Neuronal stem cell (in vitro differentiated cells): ENCODE results near the gene IFIT5.

ENCODE experiments used
- DNase-seq: peaks from one replicate; pipeline ENCODE4 v3.0.0-alpha.2; 2013; ENCODE audit warnings: low spot score
- H2AFZ ChIP-seq: one replicate; pipeline ENCODE4 v1.6.1; 2013; ENCODE audit warnings: mild to moderate bottlenecking, low read length, inconsistent platforms
- H2AK5ac ChIP-seq: 2 replicates; pipeline ENCODE4 v1.6.1; 2013; ENCODE audit warnings: low read depth, mild to moderate bottlenecking, inconsistent platforms, low read length, moderate library complexity, mixed read lengths
- H2BK120ac ChIP-seq: 2 replicates; pipeline ENCODE4 v1.6.1; 2013; ENCODE audit warnings: low read depth, mild to moderate bottlenecking, inconsistent platforms, low read length, moderate library complexity, mixed read lengths
- H2BK12ac ChIP-seq: one replicate; pipeline ENCODE4 v1.6.1; 2013; ENCODE audit warnings: low read length, inconsistent platforms
- H2BK15ac ChIP-seq: 2 replicates; pipeline ENCODE4 v1.6.1; 2013; ENCODE audit warnings: mild to moderate bottlenecking, low read length, inconsistent platforms, mixed read lengths
- H2BK5ac ChIP-seq: one replicate; pipeline ENCODE4 v1.6.1; 2013; ENCODE audit warnings: inconsistent platforms, mild to moderate bottlenecking, low read length, moderate library complexity
- H3K14ac ChIP-seq: one replicate; pipeline ENCODE4 v1.6.1; 2013; ENCODE audit warnings: low read length, inconsistent platforms
- H3K18ac ChIP-seq: 2 replicates; pipeline ENCODE4 v1.6.1; 2013; ENCODE audit warnings: low read length, inconsistent platforms
- H3K23ac ChIP-seq: 2 replicates; pipeline ENCODE4 v1.6.1; 2013; ENCODE audit warnings: low read depth, mild to moderate bottlenecking, mixed read lengths, low read length, inconsistent platforms; ENCODE audit not compliant: poor library complexity
- H3K27ac ChIP-seq: replicated peaks from 3 replicates; pipeline ENCODE4 v1.5.1; 2013; ENCODE audit warnings: low read length, inconsistent platforms
- H3K27me3 ChIP-seq, 3 experiments: 2 replicates each; pipeline ENCODE4 v1.6.1; 2013; ENCODE audit warnings: low read length in 3 of 3, mild to moderate bottlenecking in 2 of 3, inconsistent platforms in 1 of 3, low read depth in 1 of 3, mixed read lengths in 1 of 3, moderate library complexity in 1 of 3; ENCODE audit not compliant: control insufficient read depth in 3 of 3, insufficient read depth in 3 of 3
- H3K36me3 ChIP-seq, 2 donors: replicated peaks in 1 of 2; 2 replicates each; pipeline ENCODE4 v1.6.1; 2013; ENCODE audit warnings: low read length in 2 of 2; ENCODE audit not compliant: control insufficient read depth in 2 of 2, insufficient read depth in 2 of 2
- H3K4ac ChIP-seq: 2 replicates; pipeline ENCODE4 v1.6.1; 2013; ENCODE audit warnings: inconsistent platforms, mild to moderate bottlenecking, low read length, moderate library complexity
- H3K4me1 ChIP-seq, 2 donors: 1 replicate in 1 of 2; 2 replicates in 1 of 2; pipeline ENCODE4 v1.6.1; 2013; ENCODE audit warnings: low read length in 2 of 2, low read depth in 1 of 2; ENCODE audit not compliant: control insufficient read depth in 2 of 2, insufficient read depth in 1 of 2
- H3K4me2 ChIP-seq: one replicate; pipeline ENCODE4 v1.6.1; 2013; ENCODE audit warnings: mild to moderate bottlenecking, low read length, inconsistent platforms; ENCODE audit not compliant: insufficient read depth, poor library complexity, severe bottlenecking
- H3K4me3 ChIP-seq, 2 donors: 2 replicates each; pipeline ENCODE4 v1.5.1; 2013; ENCODE audit warnings: low read length in 2 of 2, mild to moderate bottlenecking in 2 of 2, inconsistent platforms in 1 of 2, moderate library complexity in 1 of 2
- H3K79me1 ChIP-seq: one replicate; pipeline ENCODE4 v1.6.1; 2013; ENCODE audit warnings: low read depth, mild to moderate bottlenecking, inconsistent platforms, low read length, moderate library complexity
- H3K9ac ChIP-seq: one replicate; pipeline ENCODE4 v1.6.1; 2013; ENCODE audit warnings: mild to moderate bottlenecking, low read depth, low read length, inconsistent platforms; ENCODE audit not compliant: poor library complexity
- H3K9me3 ChIP-seq, 2 donors: replicated peaks in 1 of 2; 2 replicates each; pipeline versions ENCODE3 to v1.6.1; 2013; ENCODE audit warnings: low read length in 2 of 2, mild to moderate bottlenecking in 2 of 2, inconsistent platforms in 1 of 2, low read depth in 1 of 2, mixed read lengths in 1 of 2, moderate library complexity in 1 of 2; ENCODE audit not compliant: control insufficient read depth in 2 of 2, insufficient read depth in 1 of 2
- H4K8ac ChIP-seq: one replicate; pipeline ENCODE4 v1.6.1; 2013; ENCODE audit warnings: low read depth, mild to moderate bottlenecking, inconsistent platforms, low read length, moderate library complexity
- H4K91ac ChIP-seq: one replicate; pipeline ENCODE4 v1.6.1; 2013; ENCODE audit warnings: low read length, low read depth, mild to moderate bottlenecking, inconsistent platforms; ENCODE audit not compliant: poor library complexity
- WGBS, 2 donors: extraction: QIAGEN DNeasy Blood & Tissue Kit; methylation state at CpG; one replicate each; pipeline ENCODE4 v1.1.7; 2013; ENCODE audit warnings: missing lambda C conversion rate in 2 of 2, mixed read lengths in 1 of 2; ENCODE audit not compliant: insufficient read length in 2 of 2, insufficient replicate concordance in 1 of 2; ENCODE audit errors: extremely low coverage in 2 of 2; 5-methylcytosine and 5-hydroxymethylcytosine counted together

Gene IFIT5

DNA sequence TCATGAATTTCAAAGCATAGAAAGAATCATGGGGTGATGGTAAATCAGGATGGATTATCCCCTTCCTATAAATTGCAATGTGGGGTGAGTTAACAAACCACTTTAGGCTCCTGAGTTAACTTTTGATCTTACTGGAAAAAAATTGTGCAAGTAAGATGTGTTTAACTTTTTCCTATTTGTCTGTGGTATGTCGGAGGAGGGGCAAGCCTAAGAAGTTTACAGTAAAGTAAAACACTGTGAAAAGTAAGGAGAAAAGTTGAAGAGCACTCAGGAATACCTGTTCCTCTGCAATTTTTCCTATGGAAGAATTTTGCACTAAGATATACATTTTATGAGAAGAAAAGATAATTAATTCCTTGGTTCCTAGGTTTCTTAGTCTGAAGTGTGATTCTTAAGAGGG is 44.4 kb downstream of the IFIT5 start:
- no CpG with 5 or more reads among the region's 1 CpG for WGBS, 2 donors

DNA sequence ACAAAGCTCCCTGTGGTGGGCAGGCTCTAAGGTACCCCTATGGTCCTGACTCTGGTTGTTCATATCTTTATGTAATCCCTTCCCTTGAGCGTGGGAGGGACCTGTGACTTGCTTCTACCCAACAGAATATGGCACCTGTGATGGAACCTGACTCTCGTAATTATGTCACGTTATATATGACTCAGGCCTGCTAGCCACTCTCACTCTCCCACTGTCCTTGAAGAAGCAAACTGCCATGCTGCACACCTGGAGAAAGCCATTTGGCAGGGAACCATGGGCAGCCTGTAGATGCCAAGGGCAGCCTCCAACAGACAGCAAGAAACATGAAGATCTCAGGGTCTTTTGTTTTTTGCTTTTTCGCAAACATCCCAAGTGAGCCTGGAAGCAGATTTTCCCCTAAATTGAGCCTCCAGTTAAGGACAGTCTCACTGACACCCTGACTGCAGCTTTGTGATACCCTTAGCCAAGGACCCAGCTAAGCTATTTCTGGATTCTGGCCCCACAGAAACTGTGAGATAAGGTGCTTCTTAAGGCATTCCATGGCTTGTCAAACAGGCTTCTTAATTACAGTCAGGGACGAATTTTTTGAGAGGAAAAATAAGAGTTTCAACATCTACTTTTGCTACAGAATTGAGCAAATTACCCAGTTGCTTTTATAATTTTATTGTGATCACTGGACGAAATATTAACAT is 49.6 kb downstream of the IFIT5 start:
- Histone ChIP-seq H2BK120ac (no peak overlapping the region), H2BK5ac (no peak overlapping the region), H3K9ac (no peak overlapping the region), H3K4me2 (no peak overlapping the region), H2BK15ac (no peak overlapping the region), H3K18ac (no peak overlapping the region), H4K91ac (no peak overlapping the region), H3K4me1 (no peaks in the 10 kb centered on the region), H2AFZ (no peak overlapping the region), H3K27ac (no peak overlapping the region), H3K23ac (peak overlapping the region; percentile 32), H3K27me3 (peaks cover 0 to 5% (median 0%) of the 10 kb centered on the region in 3 experiments), H4K8ac (no peak overlapping the region), H3K36me3 (no peaks in the 10 kb centered on the region), H2AK5ac (no peak overlapping the region), H3K4me3 (no peak overlapping the region), H3K14ac (no peak overlapping the region), H3K79me1 (no peaks in the 10 kb centered on the region), H2BK12ac (no peak overlapping the region), H3K4ac (no peak overlapping the region), H3K9me3 (no peaks in the 10 kb centered on the region)
- no CpG with 5 or more reads among the region's 6 CpGs for WGBS, 2 donors
- no peak for DNase-seq

More for the DNA sequence above, 44.4 kb downstream of the IFIT5 start:
- Histone ChIP-seq H2BK5ac (no peak overlapping the region), H3K4ac (no peak overlapping the region), H3K27ac (no peak overlapping the region), H2BK12ac (no peak overlapping the region), H3K27me3 (no peaks in the 10 kb centered on the region), H2AFZ (no peak overlapping the region), H2BK120ac (no peak overlapping the region), H3K4me3 (no peak overlapping the region), H3K36me3 (no peaks in the 10 kb centered on the region), H2BK15ac (no peak overlapping the region), H2AK5ac (no peak overlapping the region), H3K4me1 (no peaks in the 10 kb centered on the region), H4K8ac (no peak overlapping the region), H3K14ac (no peak overlapping the region), H3K4me2 (no peak overlapping the region), H3K9ac (no peak overlapping the region), H3K79me1 (no peaks in the 10 kb centered on the region), H4K91ac (no peak overlapping the region), H3K18ac (no peak overlapping the region), H3K23ac (no peak overlapping the region), H3K9me3 (no peaks in the 10 kb centered on the region)
- DNase-seq = no peak

DNA sequence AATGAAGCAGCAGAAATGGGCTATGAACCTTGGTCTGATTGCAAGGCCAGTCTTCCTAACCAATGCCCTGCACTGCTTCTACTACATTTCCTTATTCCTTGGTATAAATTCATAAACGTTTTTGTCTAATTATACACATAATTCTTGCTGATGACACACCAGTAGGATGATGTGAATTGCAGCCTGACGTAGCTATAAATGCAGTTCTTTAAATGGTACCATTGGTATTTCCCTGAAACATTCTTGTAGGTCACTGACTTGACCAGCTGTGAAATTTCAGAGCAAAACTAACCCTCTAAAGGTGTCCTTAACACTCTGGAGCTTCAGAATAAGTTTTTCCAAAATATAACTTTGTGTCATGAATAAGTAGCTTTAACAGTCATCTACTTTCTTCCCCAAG is 50.8 kb downstream of the IFIT5 start:
- H3K4me2 ChIP-seq = no peak overlapping the region
- H3K4me1 ChIP-seq = no peaks in the 10 kb centered on the region
- no peak overlapping the region for H2AFZ ChIP-seq
- no peak overlapping the region for H3K23ac ChIP-seq
- H2BK5ac ChIP-seq = no peak overlapping the region
- no peak for DNase-seq
- H3K14ac ChIP-seq = no peak overlapping the region
- no peak overlapping the region for H3K27ac ChIP-seq
- H4K91ac ChIP-seq = no peak overlapping the region
- no peak overlapping the region for H2AK5ac ChIP-seq
- H3K79me1 ChIP-seq = no peaks in the 10 kb centered on the region
- WGBS, 2 donors = no CpG with 5 or more reads among the region's 2 CpGs
- no peaks in the 10 kb centered on the region for H3K36me3 ChIP-seq
- no peak overlapping the region for H3K4ac ChIP-seq
- no peak overlapping the region for H2BK12ac ChIP-seq
- H3K4me3 ChIP-seq = no peak overlapping the region
- H4K8ac ChIP-seq = no peak overlapping the region
- H2BK120ac ChIP-seq = no peak overlapping the region
- H3K27me3 ChIP-seq = peaks cover 0 to 8% (median 0%) of the 10 kb centered on the region in 3 experiments
- H3K9me3 ChIP-seq = no peaks in the 10 kb centered on the region
- H2BK15ac ChIP-seq = no peak overlapping the region
- no peak overlapping the region for H3K9ac ChIP-seq
- H3K18ac ChIP-seq = no peak overlapping the region

DNA sequence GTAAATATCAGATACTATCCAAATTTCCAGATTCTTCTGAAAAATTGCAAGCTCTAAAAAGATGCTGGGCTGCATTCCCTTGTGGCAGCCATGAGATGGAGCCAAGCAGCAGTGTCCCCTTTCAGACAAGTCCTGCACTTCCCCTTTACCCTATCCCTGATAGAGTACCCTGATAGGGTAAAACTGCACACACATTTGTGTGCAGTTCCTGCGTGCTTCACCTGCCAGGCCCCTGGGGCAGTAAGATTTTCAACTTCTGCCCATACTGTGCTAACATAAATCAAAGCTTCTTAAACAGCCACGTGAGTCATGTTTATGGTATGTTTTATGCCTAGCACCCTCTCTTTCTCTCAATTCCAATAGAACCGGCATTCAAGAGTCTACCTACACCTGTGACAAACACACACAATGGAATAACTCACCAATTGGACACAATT is 52.2 kb downstream of the IFIT5 start:
- no peak overlapping the region for H3K27ac ChIP-seq

More for the DNA sequence above, 52.2 kb downstream of the IFIT5 start:
- H3K18ac ChIP-seq = no peak overlapping the region
- H2AFZ ChIP-seq = no peak overlapping the region
- no peak overlapping the region for H2AK5ac ChIP-seq
- no peak overlapping the region for H4K91ac ChIP-seq
- H2BK120ac ChIP-seq = no peak overlapping the region
- no peaks in the 10 kb centered on the region for H3K9me3 ChIP-seq
- WGBS, 2 donors = no CpG with 5 or more reads among the region's 3 CpGs
- no peak overlapping the region for H4K8ac ChIP-seq
- H3K79me1 ChIP-seq = no peaks in the 10 kb centered on the region
- H3K27me3 ChIP-seq = peaks cover 0 to 9% (median 0%) of the 10 kb centered on the region in 3 experiments
- peaks cover 0 to 2% of the 10 kb centered on the region in 2 donors for H3K4me1 ChIP-seq
- no peaks in the 10 kb centered on the region for H3K36me3 ChIP-seq
- no peak overlapping the region for H2BK12ac ChIP-seq
- no peak overlapping the region for H3K4me3 ChIP-seq
- H3K14ac ChIP-seq = no peak overlapping the region
- no peak overlapping the region for H3K4me2 ChIP-seq
- no peak overlapping the region for H2BK5ac ChIP-seq
- H3K4ac ChIP-seq = no peak overlapping the region
- H2BK15ac ChIP-seq = no peak overlapping the region
- no peak overlapping the region for H3K23ac ChIP-seq
- no peak overlapping the region for H3K9ac ChIP-seq
- no peak for DNase-seq
